ENCODE data around the gene WDFY4. TPM values are rescaled to one million over a fixed set of nuclear protein-coding genes. Genes with fewer than 3 reads are reported as not detected.

WDFY4 gene
- total and polyA plus RNA-seq, 2 experiments from 2014 or later, result 0.14 TPM; not detected in 1

DNA sequence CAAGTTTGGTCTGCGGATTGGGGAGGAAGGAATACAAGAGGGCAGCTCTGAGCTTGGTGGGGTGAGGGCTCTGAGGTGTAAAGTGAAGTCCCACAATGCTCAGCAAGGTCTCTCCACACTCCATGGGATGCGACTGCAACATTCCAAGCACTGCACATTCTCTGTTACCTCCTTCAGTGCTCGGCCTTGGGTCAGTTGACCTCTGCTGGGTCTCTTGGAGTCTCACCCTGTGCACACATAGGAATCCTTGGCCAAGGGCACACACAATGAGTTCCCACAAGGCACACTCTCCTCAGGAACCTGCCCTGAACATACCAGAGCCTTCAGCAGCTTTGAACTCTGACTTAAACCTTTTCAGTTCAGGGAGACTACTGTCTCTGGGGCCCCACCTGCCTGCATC lies 2.4 kb upstream of the WDFY4 start (continued):
- TF ChIP-seq CREB1 (CRISPR knock-in tag; IDR thresholded peaks at IDR 0.05; ENCODE audit: low read depth) (no peak), EZH2 (IDR thresholded peaks at IDR 0.05; ENCODE audit: low read depth, unreplicated experiment) (no peak), EZH2phosphoT487 (IDR thresholded peaks at IDR 0.05; ENCODE audit: unreplicated experiment) (no peak), ZNF331 (CRISPR knock-in tag; IDR thresholded peaks at IDR 0.05; ENCODE audit: low read depth) (no peak)

DNA sequence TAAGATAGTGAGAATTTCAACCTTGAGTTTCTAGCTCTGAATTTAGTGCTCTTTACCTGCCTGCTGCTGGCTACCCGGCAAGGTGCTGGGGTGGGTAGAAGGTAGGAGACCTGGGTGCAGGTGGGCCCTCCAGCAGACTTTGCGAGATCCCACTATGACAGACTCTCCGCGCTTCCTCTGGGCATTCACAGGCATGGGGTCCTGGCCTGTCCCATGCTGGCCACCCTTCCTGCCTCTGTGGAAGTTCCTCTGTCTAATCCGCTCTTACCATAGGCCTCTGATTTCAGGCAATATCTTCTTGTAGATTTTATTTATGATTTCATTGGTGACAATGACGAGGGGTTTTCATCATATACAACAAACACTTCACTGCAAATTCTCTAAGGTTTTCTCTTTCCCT lies 1.2 kb upstream of the WDFY4 start:
- TF ChIP-seq, protein P1, sequence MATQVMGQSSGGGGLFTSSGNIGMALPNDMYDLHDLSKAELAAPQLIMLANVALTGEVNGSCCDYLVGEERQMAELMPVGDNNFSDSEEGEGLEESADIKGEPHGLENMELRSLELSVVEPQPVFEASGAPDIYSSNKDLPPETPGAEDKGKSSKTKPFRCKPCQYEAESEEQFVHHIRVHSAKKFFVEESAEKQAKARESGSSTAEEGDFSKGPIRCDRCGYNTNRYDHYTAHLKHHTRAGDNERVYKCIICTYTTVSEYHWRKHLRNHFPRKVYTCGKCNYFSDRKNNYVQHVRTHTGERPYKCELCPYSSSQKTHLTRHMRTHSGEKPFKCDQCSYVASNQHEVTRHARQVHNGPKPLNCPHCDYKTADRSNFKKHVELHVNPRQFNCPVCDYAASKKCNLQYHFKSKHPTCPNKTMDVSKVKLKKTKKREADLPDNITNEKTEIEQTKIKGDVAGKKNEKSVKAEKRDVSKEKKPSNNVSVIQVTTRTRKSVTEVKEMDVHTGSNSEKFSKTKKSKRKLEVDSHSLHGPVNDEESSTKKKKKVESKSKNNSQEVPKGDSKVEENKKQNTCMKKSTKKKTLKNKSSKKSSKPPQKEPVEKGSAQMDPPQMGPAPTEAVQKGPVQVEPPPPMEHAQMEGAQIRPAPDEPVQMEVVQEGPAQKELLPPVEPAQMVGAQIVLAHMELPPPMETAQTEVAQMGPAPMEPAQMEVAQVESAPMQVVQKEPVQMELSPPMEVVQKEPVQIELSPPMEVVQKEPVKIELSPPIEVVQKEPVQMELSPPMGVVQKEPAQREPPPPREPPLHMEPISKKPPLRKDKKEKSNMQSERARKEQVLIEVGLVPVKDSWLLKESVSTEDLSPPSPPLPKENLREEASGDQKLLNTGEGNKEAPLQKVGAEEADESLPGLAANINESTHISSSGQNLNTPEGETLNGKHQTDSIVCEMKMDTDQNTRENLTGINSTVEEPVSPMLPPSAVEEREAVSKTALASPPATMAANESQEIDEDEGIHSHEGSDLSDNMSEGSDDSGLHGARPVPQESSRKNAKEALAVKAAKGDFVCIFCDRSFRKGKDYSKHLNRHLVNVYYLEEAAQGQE (IDR thresholded peaks at IDR 0.05; ENCODE audit: unreplicated experiment), result no peak
- no peaks in the 10 kb centered on the region for H3K4me1 Mint-ChIP-seq
- Histone ChIP-seq H4K20me1 (replicated peaks; ENCODE audit: insufficient read depth) (no peaks in the 10 kb centered on the region), H3K27ac (ENCODE audit: low read depth) (no peak overlapping the region), H2AFZ (no peak overlapping the region), H3K79me2 (replicated peaks; ENCODE audit: insufficient read depth) (no peaks in the 10 kb centered on the region), H3K27me3 (ENCODE audit: insufficient read depth) (no peaks in the 10 kb centered on the region), H3F3A (replicated peaks; ENCODE audit: low read depth) (no peaks in the 10 kb centered on the region), H3K36me3 (ENCODE audit: insufficient read depth) (no peaks in the 10 kb centered on the region), H3K9me2 (ENCODE audit: insufficient read depth) (peaks cover 5% of the 10 kb centered on the region; the same call in 1 of the 2 replicates), H3K4me3 (no peak overlapping the region), H3K4me2 (no peak overlapping the region), H3K4me1 (ENCODE audit: insufficient read depth) (no peaks in the 10 kb centered on the region)
- ATAC-seq (no peak), DNase-seq (ENCODE audit: low spot score) (no peak)
- no peak overlapping the region for H3K27ac Mint-ChIP-seq
- H3K9me3 Mint-ChIP-seq, result peaks cover 8% of the 10 kb centered on the region; the same call in 2 of the 3 replicates
- H3K27me3 Mint-ChIP-seq (ENCODE audit: insufficient read depth, low read depth, poor library complexity), result no peaks in the 10 kb centered on the region
- H3K4me3 Mint-ChIP-seq, result no peak overlapping the region
- H3K36me3 Mint-ChIP-seq (ENCODE audit: low read depth), result no peaks in the 10 kb centered on the region

DNA sequence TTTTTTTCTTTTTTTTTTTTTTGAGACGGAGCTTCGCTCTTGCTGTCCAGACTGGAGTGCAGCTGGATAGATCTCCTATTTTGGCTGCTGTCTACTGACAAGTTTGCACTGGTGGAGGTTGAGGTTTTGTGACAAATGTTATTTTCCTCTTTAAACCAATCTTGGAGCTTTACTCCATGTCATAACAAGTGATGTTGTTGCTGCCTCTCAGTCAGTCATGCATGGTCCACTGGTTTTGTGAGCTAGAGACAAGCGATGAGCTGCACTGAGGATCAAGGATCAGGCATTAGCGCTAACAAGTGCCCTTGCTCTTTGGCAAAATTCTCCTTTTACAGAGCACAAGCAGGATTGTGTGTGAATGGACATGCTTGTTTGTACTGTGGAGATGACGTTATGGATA lies 805 bp upstream of the WDFY4 start:
- DNase-seq (ENCODE audit: low spot score) (no peak), ATAC-seq (no peak)
- H3K4me1 Mint-ChIP-seq, result no peaks in the 10 kb centered on the region
- Histone ChIP-seq H3K79me2 (replicated peaks; ENCODE audit: insufficient read depth) (no peaks in the 10 kb centered on the region), H3F3A (replicated peaks; ENCODE audit: low read depth) (no peaks in the 10 kb centered on the region), H3K36me3 (ENCODE audit: insufficient read depth) (no peaks in the 10 kb centered on the region), H3K4me1 (ENCODE audit: insufficient read depth) (no peaks in the 10 kb centered on the region), H3K4me3 (no peak overlapping the region), H3K27ac (ENCODE audit: low read depth) (no peak overlapping the region), H3K4me2 (no peak overlapping the region), H4K20me1 (replicated peaks; ENCODE audit: insufficient read depth) (no peaks in the 10 kb centered on the region), H2AFZ (no peak overlapping the region), H3K9me2 (ENCODE audit: insufficient read depth) (peaks cover 5% of the 10 kb centered on the region; the same call in 1 of the 2 replicates), H3K27me3 (ENCODE audit: insufficient read depth) (no peaks in the 10 kb centered on the region)
- no peak overlapping the region for H3K27ac Mint-ChIP-seq
- H3K36me3 Mint-ChIP-seq (ENCODE audit: low read depth), result no peaks in the 10 kb centered on the region
- no peak overlapping the region for H3K4me3 Mint-ChIP-seq
- H3K9me3 Mint-ChIP-seq, result peaks cover 5% of the 10 kb centered on the region; the same call in 2 of the 3 replicates
- H3K27me3 Mint-ChIP-seq (ENCODE audit: insufficient read depth, low read depth, poor library complexity), result no peaks in the 10 kb centered on the region
- TF ChIP-seq, protein P1 (IDR thresholded peaks at IDR 0.05; ENCODE audit: unreplicated experiment), result no peak
- TF ChIP-seq EZH2 (IDR thresholded peaks at IDR 0.05; ENCODE audit: low read depth, unreplicated experiment), result no peak
- no peak for TF ChIP-seq JUNB (IDR thresholded peaks at IDR 0.05; ENCODE audit: unreplicated experiment)
- TF ChIP-seq, protein P2, sequence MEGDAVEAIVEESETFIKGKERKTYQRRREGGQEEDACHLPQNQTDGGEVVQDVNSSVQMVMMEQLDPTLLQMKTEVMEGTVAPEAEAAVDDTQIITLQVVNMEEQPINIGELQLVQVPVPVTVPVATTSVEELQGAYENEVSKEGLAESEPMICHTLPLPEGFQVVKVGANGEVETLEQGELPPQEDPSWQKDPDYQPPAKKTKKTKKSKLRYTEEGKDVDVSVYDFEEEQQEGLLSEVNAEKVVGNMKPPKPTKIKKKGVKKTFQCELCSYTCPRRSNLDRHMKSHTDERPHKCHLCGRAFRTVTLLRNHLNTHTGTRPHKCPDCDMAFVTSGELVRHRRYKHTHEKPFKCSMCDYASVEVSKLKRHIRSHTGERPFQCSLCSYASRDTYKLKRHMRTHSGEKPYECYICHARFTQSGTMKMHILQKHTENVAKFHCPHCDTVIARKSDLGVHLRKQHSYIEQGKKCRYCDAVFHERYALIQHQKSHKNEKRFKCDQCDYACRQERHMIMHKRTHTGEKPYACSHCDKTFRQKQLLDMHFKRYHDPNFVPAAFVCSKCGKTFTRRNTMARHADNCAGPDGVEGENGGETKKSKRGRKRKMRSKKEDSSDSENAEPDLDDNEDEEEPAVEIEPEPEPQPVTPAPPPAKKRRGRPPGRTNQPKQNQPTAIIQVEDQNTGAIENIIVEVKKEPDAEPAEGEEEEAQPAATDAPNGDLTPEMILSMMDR (conservative IDR thresholded peaks at IDR 0.05; ENCODE audit: low read depth in 2 of 2), result no peak
